ENCODE data around the gene VPS52. TPM values are rescaled to one million over a fixed set of nuclear protein-coding genes. Genes with fewer than 3 reads are reported as not detected.
A peak's percentile ranks its signal among the peaks of the same experiment; 100 is the strongest.

Gene VPS52
- total RNA-seq, 1 donor from 2014 or later = 36.0 TPM

GRCh38 chr6:33201935-33202334 lies 69.7 kb downstream of the VPS52 start:
- Mint-ChIP-seq H3K4me3 (ENCODE audit: unreplicated experiment) (peak overlapping the region; percentile 99), H3K9me3 (ENCODE audit: low read depth) (no peaks in the 10 kb centered on the region), H3K27me3 (ENCODE audit: low read depth) (no peaks in the 10 kb centered on the region), H3K27ac (ENCODE audit: unreplicated experiment) (peak overlapping the region; percentile 100), H3K4me1 (ENCODE audit: low read depth) (peaks cover 82% of the 10 kb centered on the region), H3K36me3 (ENCODE audit: low read depth) (peaks cover 26% of the 10 kb centered on the region)
- no peak for DNase-seq (ENCODE audit: low spot score)
- TF ChIP-seq CTCF (IDR thresholded peaks at IDR 0.05) = no peak

GRCh38 chr6:33201147-33201545 lies 70.5 kb downstream of the VPS52 start:
- Mint-ChIP-seq H3K4me1 (ENCODE audit: low read depth) (peaks cover 74% of the 10 kb centered on the region), H3K4me3 (ENCODE audit: unreplicated experiment) (peak overlapping the region; percentile 99), H3K9me3 (ENCODE audit: low read depth) (no peaks in the 10 kb centered on the region), H3K27ac (ENCODE audit: unreplicated experiment) (peak overlapping the region; percentile 100), H3K36me3 (ENCODE audit: low read depth) (peaks cover 29% of the 10 kb centered on the region), H3K27me3 (ENCODE audit: low read depth) (no peaks in the 10 kb centered on the region)
- TF ChIP-seq CTCF (IDR thresholded peaks at IDR 0.05) = peak; percentile 22
- no peak for DNase-seq (ENCODE audit: low spot score)

Small RNA genes within 50 kb of the gene (microRNA-seq; reads per million reads assigned to microRNA genes)
- 5.5 reads per million, percentile 4 among the genes with 10 or more reads in this experiment for gene MIR219A1 (ENCODE audit: borderline number of aligned reads)
- not detected for gene MIR6834 (ENCODE audit: borderline number of aligned reads)
- gene MIR6873 (ENCODE audit: borderline number of aligned reads) = not detected

Other genes starting within 250 kb of the VPS52 start
- gene HLA-DPA1, start 198.2 kb downstream of the VPS52 start, total RNA-seq = 0.65 to 1.3 TPM (median 1.2 TPM) in 3 replicates
- 2.8 to 2.9 TPM (median 2.8 TPM) in 3 replicates for gene HLA-DPB1, start 195.9 kb downstream of the VPS52 start, total RNA-seq
- gene COL11A2, start 79.4 kb downstream of the VPS52 start, total RNA-seq = 2.8 to 10.0 TPM (median 10.0 TPM) in 3 replicates
- gene RXRB, start 71.2 kb downstream of the VPS52 start, total RNA-seq = 45.1 to 51.5 TPM (median 46.5 TPM) in 3 replicates
- gene SLC39A7, start 71.0 kb downstream of the VPS52 start, total RNA-seq = 222 to 238 TPM (median 225 TPM) in 3 replicates
- gene HSD17B8, start 67.2 kb downstream of the VPS52 start, total RNA-seq = 0.60 to 2.8 TPM (median 1.1 TPM) in 3 replicates
- 42.8 to 49.7 TPM (median 44.5 TPM) in 3 replicates for gene RING1, start 63.4 kb downstream of the VPS52 start, total RNA-seq
- gene RPS18, start 199 bp upstream of the VPS52 start, total RNA-seq = 1,578 to 1,963 TPM (median 1,582 TPM) in 3 replicates
- gene B3GALT4, start 5.2 kb upstream of the VPS52 start, total RNA-seq = 6.5 to 9.2 TPM (median 7.3 TPM) in 3 replicates
- gene WDR46, start 17.4 kb upstream of the VPS52 start, total RNA-seq = 42.4 to 79.7 TPM (median 48.1 TPM) in 3 replicates
- 25.3 to 35.5 TPM (median 27.8 TPM) in 3 replicates for gene PFDN6, start 17.7 kb upstream of the VPS52 start, total RNA-seq
- gene RGL2, start 27.1 kb upstream of the VPS52 start, total RNA-seq = 39.2 to 54.5 TPM (median 50.5 TPM) in 3 replicates
- gene TAPBP, start 42.2 kb upstream of the VPS52 start, total RNA-seq = 86.2 to 102 TPM (median 88.1 TPM) in 3 replicates
- 21.4 to 22.2 TPM (median 22.1 TPM) in 3 replicates for gene ZBTB22, start 45.9 kb upstream of the VPS52 start, total RNA-seq
- gene DAXX, start 51.1 kb upstream of the VPS52 start, total RNA-seq = 26.3 to 27.1 TPM (median 26.4 TPM) in 3 replicates
- 7.4 to 10.4 TPM (median 8.1 TPM) in 3 replicates for gene KIFC1, start 119.9 kb upstream of the VPS52 start, total RNA-seq
- gene PHF1, start 139.1 kb upstream of the VPS52 start, total RNA-seq = 39.0 to 43.2 TPM (median 42.7 TPM) in 3 replicates
- 204 to 241 TPM (median 218 TPM) in 3 replicates for gene CUTA, start 146.2 kb upstream of the VPS52 start, total RNA-seq
- 24.2 to 32.6 TPM (median 24.7 TPM) in 3 replicates for gene SYNGAP1, start 148.2 kb upstream of the VPS52 start, total RNA-seq
- gene ZBTB9, start 182.7 kb upstream of the VPS52 start, total RNA-seq = 6.8 to 7.8 TPM (median 7.1 TPM) in 3 replicates

All from chondrocyte (in vitro differentiated cells).